ENCODE results near the gene RGS8.

GRCh38 chr1:182720463-182720862, 36.1 kb upstream of the RGS8 start:
- no peak for TF ChIP-seq POLR2AphosphoS5 (IDR thresholded peaks at IDR 0.05; ENCODE audit: low read depth, low read length)
- no peak for TF ChIP-seq POLR2A (IDR thresholded peaks at IDR 0.05; ENCODE audit: low read depth, low read length)
